OCI-LY1 (cell line): ENCODE results near the gene INPP5K.

Experiments
- EZH2 ChIP-seq: fragments of 200-600 bp; sonication (generic), shearing (Covaris generic); IDR thresholded peaks from 2 replicates; pipeline ENCODE4 v1.8.0; 2017; ENCODE audit warnings: borderline replicate concordance, mixed run types, mild to moderate bottlenecking, antibody characterized with exemption, low read length, moderate library complexity, mixed read lengths
- TF ChIP-seq, protein P1 (sequence below): fragments of 200-600 bp; sonication (generic), shearing (Covaris generic); IDR thresholded peaks from 2 replicates; pipeline ENCODE4 v1.5.1; 2017; ENCODE audit warnings: mild to moderate bottlenecking, antibody characterized with exemption, low read length, moderate library complexity, mixed read lengths

DNA sequence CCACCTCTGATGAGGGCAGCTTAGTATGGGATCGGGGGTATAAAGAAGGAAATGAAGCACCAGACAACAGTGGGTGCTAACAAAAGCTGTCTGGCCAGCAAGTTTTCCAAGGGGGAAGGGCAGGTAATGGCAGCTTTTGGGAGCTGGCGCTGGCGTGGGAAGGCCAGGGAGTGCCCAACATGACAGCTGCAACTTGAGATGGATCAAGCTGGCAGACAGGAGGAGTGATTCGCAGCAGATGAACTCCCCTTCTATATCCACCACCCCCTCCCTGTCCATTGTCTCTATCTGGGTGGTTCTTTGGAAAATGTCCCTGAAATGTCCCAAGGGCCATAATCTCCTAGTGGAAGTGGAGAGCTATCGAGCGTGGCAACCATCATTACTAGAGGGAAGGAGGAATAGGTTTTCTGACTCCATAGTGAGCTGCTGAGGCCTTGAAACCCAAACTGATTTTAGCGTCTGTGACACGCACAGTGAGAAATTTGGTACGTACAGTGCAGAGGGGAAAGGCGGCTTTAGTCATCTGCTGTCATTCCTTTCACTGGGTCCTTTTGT lies 4.8 kb upstream of the INPP5K start:
- TF ChIP-seq, protein P1, sequence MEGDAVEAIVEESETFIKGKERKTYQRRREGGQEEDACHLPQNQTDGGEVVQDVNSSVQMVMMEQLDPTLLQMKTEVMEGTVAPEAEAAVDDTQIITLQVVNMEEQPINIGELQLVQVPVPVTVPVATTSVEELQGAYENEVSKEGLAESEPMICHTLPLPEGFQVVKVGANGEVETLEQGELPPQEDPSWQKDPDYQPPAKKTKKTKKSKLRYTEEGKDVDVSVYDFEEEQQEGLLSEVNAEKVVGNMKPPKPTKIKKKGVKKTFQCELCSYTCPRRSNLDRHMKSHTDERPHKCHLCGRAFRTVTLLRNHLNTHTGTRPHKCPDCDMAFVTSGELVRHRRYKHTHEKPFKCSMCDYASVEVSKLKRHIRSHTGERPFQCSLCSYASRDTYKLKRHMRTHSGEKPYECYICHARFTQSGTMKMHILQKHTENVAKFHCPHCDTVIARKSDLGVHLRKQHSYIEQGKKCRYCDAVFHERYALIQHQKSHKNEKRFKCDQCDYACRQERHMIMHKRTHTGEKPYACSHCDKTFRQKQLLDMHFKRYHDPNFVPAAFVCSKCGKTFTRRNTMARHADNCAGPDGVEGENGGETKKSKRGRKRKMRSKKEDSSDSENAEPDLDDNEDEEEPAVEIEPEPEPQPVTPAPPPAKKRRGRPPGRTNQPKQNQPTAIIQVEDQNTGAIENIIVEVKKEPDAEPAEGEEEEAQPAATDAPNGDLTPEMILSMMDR, result no peak
- TF ChIP-seq EZH2, result no peak
